Activated naive CD4-positive, alpha-beta T cell (primary cell): ENCODE results near the gene MIER3.

ENCODE experiments used
- DNase-seq, 4 experiments: peaks; one replicate each; lab custom pipeline; 2025; lab: John Stamatoyannopoulos, UW

The MIER3 gene

GRCh38 chr5:56898213-56898612, 53.7 kb downstream of the MIER3 start:
- DNase-seq = no peak

- DNase-seq = no peak
Measured at GRCh38 chr5:56896763-56897162, 55.2 kb downstream of the MIER3 start.

GRCh38 chr5:56893251-56893951, 58.5 kb downstream of the MIER3 start:
- DNase-seq = no peak

- DNase-seq = no peak
Measured at GRCh38 chr5:56881571-56881970, 70.4 kb downstream of the MIER3 start.

GRCh38 chr5:56876327-56876726, 75.6 kb downstream of the MIER3 start:
- DNase-seq = no peak

- DNase-seq = no peak
Measured at GRCh38 chr5:56873056-56873455, 78.9 kb downstream of the MIER3 start.

GRCh38 chr5:56871777-56872176, 80.1 kb downstream of the MIER3 start:
- no peak for DNase-seq
